ENCODE results near the gene APOBEC3G. TPM values are rescaled to one million over a fixed set of nuclear protein-coding genes. Genes with fewer than 3 reads are reported as not detected.
A peak's percentile ranks its signal among the peaks of the same experiment; 100 is the strongest.
"Not testable (repeated sequence)": the region's sequence is repeated elsewhere in the genome, so short reads cannot be mapped to it uniquely, and the experiment has no call there.

APOBEC3G gene
- polyA plus RNA-seq, 1 donor (not counting 4 experiments of a cell fraction or from before 2014, with no cell fraction given), result 7.8 TPM

DNA sequence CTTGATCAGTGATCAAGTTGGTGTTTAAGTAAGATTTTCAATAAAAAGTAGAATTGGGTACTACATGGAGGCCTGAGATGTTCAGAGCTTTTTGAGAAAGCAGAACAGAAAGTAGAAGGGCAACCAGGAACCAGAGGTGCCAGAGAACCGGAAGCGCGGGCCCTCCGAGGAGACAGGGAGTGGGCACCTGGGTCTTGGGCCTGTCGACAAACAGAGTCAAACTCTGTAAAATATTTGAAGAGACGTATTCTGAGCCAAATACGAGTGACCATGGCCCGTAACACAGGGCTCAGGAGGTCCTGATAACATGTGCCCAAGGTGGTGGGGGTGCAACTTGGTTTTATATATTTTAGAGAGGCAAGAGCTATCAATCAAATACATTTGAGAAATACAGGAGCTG, 13.2 kb upstream of the APOBEC3G start:
- not testable (repeated sequence) for H3K36me3 ChIP-seq (ENCODE audit: control insufficient read depth in 2 of 2, extremely low read depth in 1 of 2, insufficient read depth in 2 of 2, low read length in 2 of 2); FAIRE-seq
- H3K4me1 ChIP-seq (ENCODE audit: control insufficient read depth, extremely low read depth, insufficient read depth, low read length), result peaks cover 32% of the 10 kb centered on the region

DNA sequence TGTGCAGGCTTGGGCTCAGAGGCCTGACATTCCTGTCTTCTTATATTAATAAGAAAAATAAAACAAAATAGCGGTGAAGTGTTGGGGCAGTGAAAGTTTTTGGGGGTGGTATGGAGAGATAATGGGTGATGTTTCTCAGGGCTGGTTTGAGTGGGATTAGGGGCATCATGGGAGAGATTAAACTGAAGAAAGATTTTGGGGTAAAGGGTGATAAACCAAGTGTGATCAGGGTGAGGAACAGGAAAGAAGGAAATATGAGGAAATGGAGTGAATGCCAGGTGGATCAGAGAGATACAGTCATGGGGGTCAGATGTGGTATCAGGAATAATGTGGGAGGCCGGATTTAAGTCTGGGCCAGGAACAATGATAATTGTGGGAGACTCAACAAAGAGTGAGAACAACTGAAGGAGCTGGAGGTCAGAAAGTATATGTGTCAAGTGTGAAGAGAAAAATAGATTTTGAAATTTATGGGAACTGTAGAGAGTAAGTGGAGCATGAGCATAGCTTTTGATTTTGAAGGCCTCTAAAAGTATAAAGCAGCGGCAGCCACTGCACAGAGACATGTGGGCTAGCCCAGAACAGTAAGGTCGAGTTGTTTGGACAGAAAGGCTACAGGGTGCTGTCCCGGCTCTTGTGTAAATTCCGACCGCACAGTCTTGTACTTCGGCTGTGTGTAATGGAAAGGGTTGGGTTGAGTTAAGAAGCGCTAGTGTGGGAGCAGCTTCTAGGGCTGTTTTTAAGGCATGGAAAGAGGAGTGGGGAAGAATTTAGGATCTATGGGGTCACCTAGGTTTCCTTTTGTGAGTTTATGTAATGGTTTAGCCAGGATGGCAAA, 10.4 kb upstream of the APOBEC3G start:
- FAIRE-seq, result peak; percentile 34
- H3K4me3 ChIP-seq (ENCODE audit: control insufficient read depth in 2 of 3, extremely low read depth in 1 of 3, insufficient read depth in 2 of 3, low read depth in 1 of 3, low read length in 3 of 3); H3K36me3 ChIP-seq (ENCODE audit: control insufficient read depth in 2 of 2, extremely low read depth in 1 of 2, insufficient read depth in 2 of 2, low read length in 2 of 2); DNase-seq (ENCODE audit: low read depth, low spot score); H3K79me2 ChIP-seq (ENCODE audit: control insufficient read depth, insufficient read depth, low read length); H4K20me1 ChIP-seq (ENCODE audit: control insufficient read depth, extremely low read depth, insufficient read depth, low read length); dilution Hi-C loops (cut with MboI; ENCODE audit: extremely low pct_ligation_motif_present, low sequenced_read_pairs); H3K9me1 ChIP-seq (ENCODE audit: control insufficient read depth, extremely low read depth, insufficient read depth, low read length); H3K9me3 ChIP-seq (ENCODE audit: control insufficient read depth, low read depth, low read length); H3K9ac ChIP-seq (ENCODE audit: control insufficient read depth, extremely low read depth, insufficient read depth, low read length); H2AFZ ChIP-seq (ENCODE audit: control insufficient read depth, low read length); H3K27me3 ChIP-seq (ENCODE audit: control insufficient read depth, extremely low read depth, insufficient read depth, low read length): not testable (repeated sequence)
- Histone ChIP-seq H3K4me1 (ENCODE audit: control insufficient read depth, extremely low read depth, insufficient read depth, low read length) (peaks cover 32% of the 10 kb centered on the region), H3K4me2 (ENCODE audit: control insufficient read depth, extremely low read depth, insufficient read depth, low read depth, low read length) (peak overlapping the region; percentile 64), H3K27ac (ENCODE audit: control insufficient read depth, insufficient read depth, low read length) (peak overlapping the region; percentile 48)

More for the DNA sequence above, 13.2 kb upstream of the APOBEC3G start:
- H4K20me1 ChIP-seq (ENCODE audit: control insufficient read depth, extremely low read depth, insufficient read depth, low read length); H3K79me2 ChIP-seq (ENCODE audit: control insufficient read depth, insufficient read depth, low read length); H3K9ac ChIP-seq (ENCODE audit: control insufficient read depth, extremely low read depth, insufficient read depth, low read length); H3K27me3 ChIP-seq (ENCODE audit: control insufficient read depth, extremely low read depth, insufficient read depth, low read length); H3K9me1 ChIP-seq (ENCODE audit: control insufficient read depth, extremely low read depth, insufficient read depth, low read length); H3K4me2 ChIP-seq (ENCODE audit: control insufficient read depth, extremely low read depth, insufficient read depth, low read depth, low read length); H3K9me3 ChIP-seq (ENCODE audit: control insufficient read depth, low read depth, low read length); H2AFZ ChIP-seq (ENCODE audit: control insufficient read depth, low read length); H3K4me3 ChIP-seq (ENCODE audit: control insufficient read depth in 2 of 3, extremely low read depth in 1 of 3, insufficient read depth in 2 of 3, low read depth in 1 of 3, low read length in 3 of 3); dilution Hi-C loops (cut with MboI; ENCODE audit: extremely low pct_ligation_motif_present, low sequenced_read_pairs); DNase-seq (ENCODE audit: low read depth, low spot score); H3K27ac ChIP-seq (ENCODE audit: control insufficient read depth, insufficient read depth, low read length): not testable (repeated sequence)

DNA sequence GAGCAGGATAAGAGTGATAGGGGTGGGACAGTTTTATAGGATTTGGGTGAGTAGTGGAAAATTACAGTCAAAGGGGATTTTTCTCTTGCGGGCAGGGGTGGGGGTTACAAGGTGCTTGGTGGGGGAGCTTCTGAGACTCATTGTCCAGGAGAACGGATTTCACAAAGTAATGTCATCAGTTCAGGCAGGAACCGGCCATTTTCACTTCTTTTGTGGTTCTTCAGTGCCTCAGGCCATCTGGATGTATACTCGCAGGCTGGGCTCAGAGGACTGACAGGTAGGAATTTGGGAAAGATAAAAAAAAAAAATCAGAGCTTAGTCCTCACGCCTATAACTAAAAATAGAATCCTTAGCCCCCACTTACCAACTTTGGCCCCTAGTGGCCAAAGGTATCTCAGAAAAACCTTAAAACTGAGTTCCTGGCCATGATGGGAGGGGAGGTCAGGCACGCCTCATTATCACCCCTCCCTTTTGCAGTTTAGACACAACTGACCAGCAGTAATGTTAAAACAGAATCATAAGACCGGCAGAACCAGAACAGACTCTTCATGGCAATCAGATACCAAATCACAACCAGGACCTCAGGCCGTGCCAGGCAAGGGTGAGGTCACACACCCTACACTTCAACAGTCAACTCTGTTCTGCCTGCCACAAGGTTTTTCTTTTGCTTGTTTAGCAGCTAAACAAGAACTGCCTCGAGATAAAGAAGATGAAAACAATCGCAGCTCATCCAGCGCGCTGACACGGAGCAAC, 8.9 kb upstream of the APOBEC3G start:
- Histone ChIP-seq H3K9ac (ENCODE audit: control insufficient read depth, extremely low read depth, insufficient read depth, low read length) (no peak overlapping the region), H2AFZ (ENCODE audit: control insufficient read depth, low read length) (peak overlapping the region; percentile 62), H3K9me1 (ENCODE audit: control insufficient read depth, extremely low read depth, insufficient read depth, low read length) (no peaks in the 10 kb centered on the region), H3K27ac (ENCODE audit: control insufficient read depth, insufficient read depth, low read length) (no peak overlapping the region), H3K4me2 (ENCODE audit: control insufficient read depth, extremely low read depth, insufficient read depth, low read depth, low read length) (no peak overlapping the region), H3K4me3 (ENCODE audit: control insufficient read depth in 2 of 3, extremely low read depth in 1 of 3, insufficient read depth in 2 of 3, low read depth in 1 of 3, low read length in 3 of 3) (no peak overlapping the region), H3K27me3 (ENCODE audit: control insufficient read depth, extremely low read depth, insufficient read depth, low read length) (no peaks in the 10 kb centered on the region), H3K36me3 (ENCODE audit: control insufficient read depth in 2 of 2, extremely low read depth in 1 of 2, insufficient read depth in 2 of 2, low read length in 2 of 2) (no peaks in the 10 kb centered on the region), H4K20me1 (ENCODE audit: control insufficient read depth, extremely low read depth, insufficient read depth, low read length) (no peaks in the 10 kb centered on the region), H3K79me2 (ENCODE audit: control insufficient read depth, insufficient read depth, low read length) (no peaks in the 10 kb centered on the region), H3K4me1 (ENCODE audit: control insufficient read depth, extremely low read depth, insufficient read depth, low read length) (peaks cover 32% of the 10 kb centered on the region), H3K9me3 (ENCODE audit: control insufficient read depth, low read depth, low read length) (no peaks in the 10 kb centered on the region)
- dilution Hi-C loops (cut with MboI; ENCODE audit: extremely low pct_ligation_motif_present, low sequenced_read_pairs), result no loop called here
- no peak for DNase-seq (ENCODE audit: low read depth, low spot score)
- FAIRE-seq, result no peak
- TF ChIP-seq, protein P1, sequence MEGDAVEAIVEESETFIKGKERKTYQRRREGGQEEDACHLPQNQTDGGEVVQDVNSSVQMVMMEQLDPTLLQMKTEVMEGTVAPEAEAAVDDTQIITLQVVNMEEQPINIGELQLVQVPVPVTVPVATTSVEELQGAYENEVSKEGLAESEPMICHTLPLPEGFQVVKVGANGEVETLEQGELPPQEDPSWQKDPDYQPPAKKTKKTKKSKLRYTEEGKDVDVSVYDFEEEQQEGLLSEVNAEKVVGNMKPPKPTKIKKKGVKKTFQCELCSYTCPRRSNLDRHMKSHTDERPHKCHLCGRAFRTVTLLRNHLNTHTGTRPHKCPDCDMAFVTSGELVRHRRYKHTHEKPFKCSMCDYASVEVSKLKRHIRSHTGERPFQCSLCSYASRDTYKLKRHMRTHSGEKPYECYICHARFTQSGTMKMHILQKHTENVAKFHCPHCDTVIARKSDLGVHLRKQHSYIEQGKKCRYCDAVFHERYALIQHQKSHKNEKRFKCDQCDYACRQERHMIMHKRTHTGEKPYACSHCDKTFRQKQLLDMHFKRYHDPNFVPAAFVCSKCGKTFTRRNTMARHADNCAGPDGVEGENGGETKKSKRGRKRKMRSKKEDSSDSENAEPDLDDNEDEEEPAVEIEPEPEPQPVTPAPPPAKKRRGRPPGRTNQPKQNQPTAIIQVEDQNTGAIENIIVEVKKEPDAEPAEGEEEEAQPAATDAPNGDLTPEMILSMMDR (optimal IDR thresholded peaks at IDR 0.05 in 1 of 3, IDR thresholded peaks at IDR 0.05 in 1 of 3, conservative IDR thresholded peaks at IDR 0.05 in 1 of 3; ENCODE audit: extremely low read depth in 1 of 3, insufficient read depth in 2 of 3, low read length in 3 of 3), result peak in 1 of 3 experiments; percentile 9
- no peak for TF ChIP-seq EZH2 (IDR thresholded peaks at IDR 0.05; ENCODE audit: low read length)

All from keratinocyte (primary cell).